Spleen (tissue), 7 donors: ENCODE results near the gene SFXN5.

Source experiments
- POLR2A ChIP-seq, 3 donors: fragments of 450-650 bp; IDR thresholded peaks; one replicate each; pipeline ENCODE4 v1.5.1; 2017; ENCODE audit warnings: antibody characterized with exemption in 3 of 3, mild to moderate bottlenecking in 1 of 3
- TF ChIP-seq, protein P1 (sequence below), 11 experiments: fragments of 200-600 bp in 7 of 11; fragments of 450-650 bp in 4 of 11; sonication (generic) in 4 of 11; IDR thresholded peaks in 8 of 11; conservative IDR thresholded peaks in 3 of 11; 1 replicate in 7 of 11; 2 replicates in 4 of 11; pipeline versions ENCODE4 v1.4.0 to v1.8.0; 2016 to 2021; ENCODE audit warnings: antibody characterized with exemption in 11 of 11, inconsistent platforms in 4 of 11, mild to moderate bottlenecking in 1 of 11
- donor health status: DM: no; HTN: no; CAD: no; lungs with moderate emphysema.
- donor health status: DM: no; HTN: no; CAD: no.
- donor health status: DM: no; HTN: no; CAD: no.

DNA sequence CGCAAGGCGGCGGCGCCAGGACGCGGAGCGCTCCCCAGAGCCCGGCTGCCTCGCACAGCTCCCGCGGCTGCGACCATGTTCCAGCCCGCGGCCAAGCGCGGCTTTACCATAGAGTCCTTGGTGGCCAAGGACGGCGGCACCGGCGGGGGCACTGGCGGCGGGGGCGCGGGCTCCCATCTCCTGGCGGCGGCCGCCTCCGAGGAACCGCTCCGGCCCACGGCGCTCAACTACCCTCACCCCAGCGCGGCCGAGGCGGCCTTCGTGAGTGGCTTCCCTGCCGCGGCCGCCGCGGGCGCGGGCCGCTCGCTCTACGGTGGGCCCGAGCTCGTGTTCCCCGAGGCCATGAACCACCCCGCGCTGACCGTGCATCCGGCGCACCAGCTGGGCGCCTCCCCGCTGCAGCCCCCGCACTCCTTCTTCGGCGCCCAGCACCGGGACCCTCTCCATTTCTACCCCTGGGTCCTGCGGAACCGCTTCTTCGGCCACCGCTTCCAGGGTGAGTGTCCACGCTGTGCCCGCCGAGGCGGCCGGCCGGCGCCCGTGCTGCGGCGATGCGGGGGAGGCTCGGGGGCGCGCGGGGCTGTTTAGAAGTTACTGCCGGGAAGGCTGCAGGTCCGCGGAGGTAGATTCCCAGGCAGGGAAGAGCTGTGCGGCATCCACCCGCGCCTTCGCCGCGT is 153.5 kb downstream of the SFXN5 start:
- TF ChIP-seq, protein P1, sequence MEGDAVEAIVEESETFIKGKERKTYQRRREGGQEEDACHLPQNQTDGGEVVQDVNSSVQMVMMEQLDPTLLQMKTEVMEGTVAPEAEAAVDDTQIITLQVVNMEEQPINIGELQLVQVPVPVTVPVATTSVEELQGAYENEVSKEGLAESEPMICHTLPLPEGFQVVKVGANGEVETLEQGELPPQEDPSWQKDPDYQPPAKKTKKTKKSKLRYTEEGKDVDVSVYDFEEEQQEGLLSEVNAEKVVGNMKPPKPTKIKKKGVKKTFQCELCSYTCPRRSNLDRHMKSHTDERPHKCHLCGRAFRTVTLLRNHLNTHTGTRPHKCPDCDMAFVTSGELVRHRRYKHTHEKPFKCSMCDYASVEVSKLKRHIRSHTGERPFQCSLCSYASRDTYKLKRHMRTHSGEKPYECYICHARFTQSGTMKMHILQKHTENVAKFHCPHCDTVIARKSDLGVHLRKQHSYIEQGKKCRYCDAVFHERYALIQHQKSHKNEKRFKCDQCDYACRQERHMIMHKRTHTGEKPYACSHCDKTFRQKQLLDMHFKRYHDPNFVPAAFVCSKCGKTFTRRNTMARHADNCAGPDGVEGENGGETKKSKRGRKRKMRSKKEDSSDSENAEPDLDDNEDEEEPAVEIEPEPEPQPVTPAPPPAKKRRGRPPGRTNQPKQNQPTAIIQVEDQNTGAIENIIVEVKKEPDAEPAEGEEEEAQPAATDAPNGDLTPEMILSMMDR (IDR thresholded peaks at IDR 0.05 in 8 of 11, conservative IDR thresholded peaks at IDR 0.05 in 3 of 11), result no peak
- TF ChIP-seq POLR2A (IDR thresholded peaks at IDR 0.05), result no peak
